NCI-H187 (cell line): ENCODE data around the gene B4GALNT4.
"Not testable (repeated sequence)": the region's sequence is repeated elsewhere in the genome, so short reads cannot be mapped to it uniquely, and the experiment has no call there.

Source experiments
- DNase-seq, 2 experiments: peaks; one replicate each; lab custom pipeline; 2025; lab: John Stamatoyannopoulos, UW

Gene B4GALNT4

GRCh38 chr11:376531-377173 lies 7.4 kb downstream of the B4GALNT4 start:
- no peak for DNase-seq

DNA sequence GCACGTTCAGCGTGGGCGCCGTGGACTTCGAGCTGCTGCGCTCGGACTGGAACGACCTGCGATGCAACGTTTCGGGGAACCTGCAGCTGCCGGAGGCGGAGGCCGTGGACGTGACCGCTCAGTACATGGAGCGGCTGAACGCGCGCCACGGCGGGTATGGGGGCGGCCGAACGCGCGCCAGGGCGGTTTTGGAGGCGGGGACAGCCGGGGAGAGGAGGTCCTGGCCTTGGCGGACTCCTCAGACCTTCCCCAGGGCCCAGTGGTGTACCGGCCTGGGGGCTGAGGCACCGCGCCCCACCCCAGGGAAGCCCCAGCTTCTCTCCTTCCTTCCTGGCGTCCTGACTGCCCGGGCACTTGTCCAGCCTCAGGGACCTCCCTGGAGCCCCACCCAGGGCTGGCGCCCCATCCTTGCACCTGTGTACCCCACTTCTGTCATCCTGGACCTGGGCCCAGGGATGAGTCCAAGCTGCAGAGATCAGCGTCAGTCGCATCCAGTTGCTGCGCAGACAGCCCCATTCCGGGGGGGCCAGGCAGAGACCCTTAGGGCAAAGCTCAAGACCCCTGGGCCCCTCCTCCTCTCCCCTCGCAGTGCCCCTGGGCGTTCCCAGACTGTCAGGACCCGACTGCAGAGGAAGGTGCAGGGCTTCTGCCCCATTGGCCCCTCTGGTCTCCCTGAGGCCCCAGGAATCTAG lies 8.0 kb downstream of the B4GALNT4 start:
- no peak for DNase-seq

DNA sequence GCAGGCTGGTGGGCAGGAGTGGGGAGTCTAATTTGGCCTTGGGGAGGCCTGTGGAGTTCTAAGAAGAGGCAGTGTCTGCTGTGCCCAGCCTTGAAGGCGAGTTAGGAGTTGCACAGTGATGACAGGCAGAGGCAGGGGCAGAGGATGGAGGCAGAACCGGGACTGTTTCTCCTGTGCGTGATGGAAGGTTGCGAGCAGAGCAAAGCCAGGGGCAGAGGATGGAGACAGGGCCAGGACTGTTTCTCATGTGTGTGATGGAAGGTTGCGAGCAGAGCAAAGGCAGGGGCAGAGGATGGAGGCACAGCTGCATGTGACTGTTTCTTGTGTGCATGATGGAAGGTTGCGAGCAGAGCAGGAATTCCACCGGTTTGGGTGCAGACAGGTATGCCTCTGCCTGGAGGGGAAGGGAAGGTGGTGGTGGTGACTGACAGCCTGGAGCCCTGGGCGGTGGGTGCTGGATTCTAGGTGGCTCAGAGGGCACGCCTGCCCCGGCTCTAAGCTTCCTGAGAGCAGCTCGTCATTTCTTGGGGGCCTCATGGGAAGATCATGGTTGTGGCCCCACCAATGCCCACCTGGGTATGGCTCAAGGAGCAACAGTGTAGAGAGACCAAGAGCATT lies 8.7 kb downstream of the B4GALNT4 start:
- DNase-seq: no peak

GRCh38 chr11:379205-380094 lies 10.2 kb downstream of the B4GALNT4 start:
- DNase-seq: no peak

GRCh38 chr11:380095-380480 lies 10.8 kb downstream of the B4GALNT4 start:
- DNase-seq: no peak

GRCh38 chr11:380491-380890 lies 11.2 kb downstream of the B4GALNT4 start:
- no peak for DNase-seq

DNA sequence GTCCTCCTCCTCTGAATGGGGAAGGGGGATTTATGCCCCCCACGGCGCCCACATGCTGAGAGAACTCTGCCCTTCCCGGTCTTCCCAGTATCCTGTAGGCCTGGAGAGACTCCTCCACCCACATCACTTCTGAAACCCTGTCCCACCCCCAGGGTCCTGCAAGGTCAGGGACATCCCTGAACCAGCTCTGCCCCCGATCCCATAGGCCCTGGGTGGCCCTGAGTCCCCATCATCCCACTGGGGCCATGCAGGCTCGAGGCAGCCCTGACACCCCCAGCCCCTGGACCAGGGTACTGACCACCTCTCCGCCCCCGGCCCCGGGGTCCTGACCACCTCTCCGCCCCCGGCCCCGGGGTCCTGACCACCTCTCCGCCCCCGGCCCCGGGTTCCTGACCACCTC lies 11.7 kb downstream of the B4GALNT4 start:
- no peak for DNase-seq

DNA sequence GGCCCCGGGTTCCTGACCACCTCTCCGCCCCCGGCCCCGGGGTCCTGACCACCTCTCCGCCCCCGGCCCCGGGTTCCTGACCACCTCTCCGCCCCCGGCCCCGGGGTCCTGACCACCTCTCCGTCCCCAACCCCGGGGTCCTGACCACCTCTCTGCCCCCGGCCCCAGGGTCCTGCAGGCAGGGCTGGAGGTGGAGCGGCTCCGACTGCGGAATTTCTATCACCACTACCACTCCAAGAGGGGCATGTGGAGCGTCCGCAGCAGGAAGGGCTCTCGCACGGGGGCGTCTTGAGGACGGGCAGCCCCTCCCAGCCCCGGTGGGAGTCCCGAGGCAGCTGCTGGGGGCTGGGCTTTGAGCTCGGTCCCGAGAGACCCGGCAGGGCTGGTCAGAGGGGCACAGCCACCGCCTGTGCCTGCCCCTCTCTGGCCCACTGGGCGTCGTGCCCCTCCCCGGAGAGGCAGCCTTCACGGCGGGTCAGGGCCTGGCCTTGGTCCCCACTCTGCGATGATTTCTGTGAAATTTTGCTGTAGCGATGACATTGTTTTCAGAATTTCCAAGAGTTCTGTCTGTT lies 12.3 kb downstream of the B4GALNT4 start:
- no peak for DNase-seq

DNA sequence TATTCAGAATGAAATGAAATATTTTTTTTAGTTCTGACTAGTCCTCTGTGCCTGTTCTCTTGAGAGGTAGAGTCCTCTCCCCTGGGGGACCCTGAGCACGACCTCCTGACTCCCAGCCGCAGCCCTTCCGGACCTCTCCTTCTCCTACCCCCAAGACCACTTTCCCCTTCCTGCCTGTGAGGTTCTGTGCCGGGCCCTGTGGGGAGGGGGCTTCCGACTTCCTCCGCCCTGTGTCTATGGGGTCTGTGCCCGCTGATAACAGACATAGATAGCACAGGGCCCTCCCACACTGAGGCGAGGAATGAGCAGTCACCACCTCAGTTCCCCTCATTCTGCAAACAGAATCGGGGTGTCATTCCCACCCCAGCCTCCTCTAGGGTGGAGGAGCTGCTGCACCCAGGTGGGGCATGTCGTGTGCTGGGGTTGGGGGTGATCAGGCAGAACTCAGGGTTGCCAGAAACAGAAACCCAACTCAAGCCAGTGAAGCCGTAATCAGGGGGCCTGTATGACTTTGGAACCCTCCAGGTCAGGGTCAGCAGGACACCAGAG lies 12.9 kb downstream of the B4GALNT4 start:
- DNase-seq: no peak

- no peak for DNase-seq
Observed at GRCh38 chr11:383431-383830, 14.1 kb downstream of the B4GALNT4 start.

DNA sequence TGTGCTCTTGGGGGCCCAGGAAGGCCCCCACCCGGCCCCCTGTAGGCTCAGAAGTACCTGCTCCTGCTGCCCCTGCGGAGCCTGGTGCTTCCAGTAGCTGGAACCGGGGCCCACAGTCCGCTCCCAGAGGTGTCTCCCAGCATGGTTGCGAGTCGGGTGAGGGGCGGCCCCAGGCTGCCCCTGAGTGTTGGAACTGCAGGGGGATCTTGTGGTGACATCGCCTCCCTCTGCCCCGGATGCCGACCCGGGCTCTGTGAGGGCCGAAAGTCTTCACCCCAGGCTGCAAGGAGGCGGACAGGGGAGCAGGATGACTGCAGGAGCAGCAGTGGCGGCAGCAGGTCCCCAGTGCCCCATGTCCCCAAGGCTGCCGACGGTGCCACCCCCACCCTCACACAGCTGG lies 15.2 kb downstream of the B4GALNT4 start:
- no peak for DNase-seq

DNA sequence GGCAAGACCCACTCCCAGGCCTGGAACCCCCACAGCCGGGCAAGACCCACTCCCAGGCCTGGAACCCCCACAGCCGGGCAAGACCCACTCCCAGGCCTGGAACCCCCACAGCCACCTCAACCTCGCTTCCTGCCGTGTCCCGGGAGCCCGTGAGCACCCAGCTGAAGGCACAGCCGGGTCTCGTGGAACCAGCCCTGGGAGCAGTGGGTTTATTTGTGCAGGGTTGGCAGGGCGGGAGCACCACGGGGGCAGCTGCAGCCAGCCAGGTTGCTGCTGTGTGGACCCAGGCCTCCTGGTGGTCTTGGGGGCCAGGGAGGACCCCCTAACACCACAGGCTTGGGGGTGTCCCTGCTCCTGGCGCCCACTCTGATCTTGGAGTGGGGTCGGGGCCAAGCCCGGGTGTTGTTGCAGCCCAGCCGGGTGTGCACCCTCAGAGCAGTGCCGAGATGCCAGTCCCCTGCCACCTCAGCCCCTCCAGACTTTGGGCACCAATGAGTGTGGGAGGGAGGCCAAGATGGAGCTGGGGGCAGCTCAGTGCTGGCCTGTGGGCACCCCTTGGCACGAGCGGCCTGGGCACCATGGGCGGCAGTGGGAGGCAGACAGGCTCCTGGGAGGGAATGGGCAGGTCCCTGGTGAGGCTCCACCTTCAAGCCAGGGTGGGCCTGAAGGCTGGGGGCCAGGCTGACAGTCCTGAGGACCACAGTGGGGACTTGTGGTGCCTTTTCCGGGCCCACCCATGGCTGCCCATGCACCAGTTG lies 16.5 kb downstream of the B4GALNT4 start:
- DNase-seq: no peak

- no peak for DNase-seq
Observed at GRCh38 chr11:386483-386882, 17.2 kb downstream of the B4GALNT4 start.

DNA sequence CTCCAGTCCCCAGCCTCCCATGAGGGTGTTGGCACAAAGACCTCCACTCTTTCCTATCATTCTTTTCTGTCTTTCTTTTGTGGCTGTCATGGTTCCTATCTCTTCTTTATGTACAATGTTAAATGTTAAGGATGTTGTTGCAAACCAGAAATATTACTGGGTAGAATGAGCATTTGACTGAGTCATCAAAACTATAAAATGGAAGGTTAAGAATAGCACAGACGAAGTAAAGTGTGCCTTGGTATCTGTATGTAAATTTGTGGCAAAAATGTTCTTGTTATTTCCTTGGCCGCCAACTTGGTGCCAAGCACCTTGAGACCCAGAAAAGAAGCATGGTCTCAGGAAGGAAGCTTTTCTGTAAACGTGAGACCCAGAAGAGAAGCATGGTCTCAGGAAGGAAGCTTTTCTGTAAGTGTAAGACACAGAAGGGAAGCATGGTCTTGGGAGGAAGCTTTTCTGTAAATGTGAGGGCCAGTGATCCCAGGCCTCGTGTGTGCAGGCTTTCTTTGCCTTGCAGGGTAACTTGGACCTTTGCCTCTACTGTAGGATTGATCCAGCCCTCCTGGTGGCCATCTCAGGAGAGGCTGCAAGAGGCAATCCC lies 18.0 kb downstream of the B4GALNT4 start:
- no peak for DNase-seq

GRCh38 chr11:389369-389768 lies 20.1 kb downstream of the B4GALNT4 start:
- not testable (repeated sequence) for DNase-seq

DNA sequence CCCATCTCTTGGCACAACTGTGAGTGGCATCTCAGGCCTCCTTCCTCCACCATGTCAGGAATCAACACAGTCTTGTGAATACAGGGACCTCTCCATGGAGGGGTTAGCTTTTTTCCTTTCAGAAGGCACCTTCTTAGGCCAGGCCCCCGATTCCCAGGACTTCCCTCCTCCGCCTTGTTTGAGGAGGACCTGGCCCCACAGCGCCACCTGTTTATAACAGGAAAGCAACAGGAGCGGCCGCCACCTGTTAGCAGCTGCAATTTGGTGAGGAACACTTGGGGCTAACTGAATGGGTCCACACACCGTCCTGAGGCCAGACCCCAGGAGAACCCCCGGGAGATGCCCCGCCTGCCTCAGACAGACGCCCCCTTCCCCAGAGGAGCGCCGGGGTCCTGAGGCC lies 20.9 kb downstream of the B4GALNT4 start:
- DNase-seq: no peak

- DNase-seq: no peak
Observed at GRCh38 chr11:391117-392017, 22.1 kb downstream of the B4GALNT4 start.

GRCh38 chr11:392102-392777 lies 22.9 kb downstream of the B4GALNT4 start:
- DNase-seq: no peak
